NCI-H2081 treated with DMSO at 0.1 percent for 48 hours (cell line): Measurements from ENCODE around the gene ZKSCAN1.
A peak's percentile ranks its signal among the peaks of the same experiment; 100 is the strongest.

Experiments used
- DNase-seq: peaks from one replicate; lab custom pipeline; 2025; lab: John Stamatoyannopoulos, UW

The ZKSCAN1 gene

DNA sequence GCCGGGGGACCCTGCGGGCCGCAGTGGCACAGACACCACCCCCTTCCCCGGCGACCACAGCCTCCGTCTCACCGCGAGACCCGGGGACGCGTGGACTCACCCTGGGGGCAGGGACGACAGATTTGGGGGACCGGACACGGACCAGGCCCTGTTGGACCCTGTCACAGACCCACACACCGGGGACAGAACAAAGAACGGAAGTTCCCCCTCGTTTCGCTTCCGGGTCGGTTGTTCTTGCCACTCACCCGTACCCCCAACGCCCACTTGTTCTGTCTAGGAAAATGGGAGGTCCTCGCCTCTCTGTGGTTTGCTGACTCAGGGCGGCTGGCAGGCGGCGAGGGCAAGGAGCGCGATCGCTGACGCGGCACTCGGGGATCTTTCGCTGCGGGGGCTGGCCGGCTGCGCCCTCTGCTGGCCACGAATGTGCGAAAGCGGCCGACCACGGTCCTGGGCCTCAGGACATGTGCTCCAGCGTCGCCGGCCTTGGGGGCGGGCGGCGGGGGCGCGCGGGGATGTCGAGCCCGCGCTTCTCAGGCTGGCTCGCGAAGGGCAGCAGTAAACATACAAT lies 66.2 kb downstream of the ZKSCAN1 start, which contains the start of gene ZNF3:
TSS of gene ZNF3 (minus strand) at position 189 of the 568 bp plus-strand sequence. CDS start 4,366 bp downstream, outside the sequence.
- peak; percentile 94 for DNase-seq

DNA sequence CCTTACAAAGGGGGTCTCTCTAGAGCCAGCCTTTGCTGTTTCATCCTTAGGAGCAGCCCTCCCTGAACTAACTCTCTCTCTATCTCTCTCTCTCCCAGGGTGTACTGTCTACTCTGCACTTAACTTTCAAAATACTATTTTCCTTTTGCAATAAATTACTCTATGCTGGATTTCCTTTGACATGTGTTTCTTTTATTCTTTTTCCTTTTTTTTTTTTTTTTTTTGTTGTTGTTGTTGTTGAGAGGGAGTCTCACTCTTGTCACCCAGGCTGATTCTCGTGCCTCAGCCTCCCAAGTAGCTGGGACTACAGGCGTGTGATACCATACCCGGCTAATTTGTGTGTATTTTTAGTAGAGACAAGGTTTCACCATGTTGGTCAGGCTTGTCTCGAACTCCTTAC lies 67.6 kb downstream of the ZKSCAN1 start:
- DNase-seq = no peak

DNA sequence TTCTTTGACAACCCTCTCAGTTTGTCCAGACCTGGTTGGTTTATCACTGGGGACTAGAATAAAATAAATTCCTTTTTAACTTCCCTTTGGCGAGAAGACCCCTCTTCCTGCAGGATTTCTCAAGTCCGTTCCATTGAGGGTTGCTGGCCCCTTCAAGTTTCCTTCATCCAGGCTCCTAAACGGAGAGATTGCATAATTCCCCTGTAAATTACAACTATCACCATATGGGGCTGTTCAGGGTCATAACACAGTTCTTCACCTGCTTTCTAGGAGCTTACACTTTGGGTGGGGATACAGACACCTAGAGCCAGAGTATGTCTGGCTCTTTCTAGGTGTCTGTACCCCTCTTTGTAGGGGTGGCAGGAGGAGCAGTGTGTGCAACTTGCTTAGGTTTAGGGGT lies 70.1 kb downstream of the ZKSCAN1 start:
- DNase-seq = no peak

DNA sequence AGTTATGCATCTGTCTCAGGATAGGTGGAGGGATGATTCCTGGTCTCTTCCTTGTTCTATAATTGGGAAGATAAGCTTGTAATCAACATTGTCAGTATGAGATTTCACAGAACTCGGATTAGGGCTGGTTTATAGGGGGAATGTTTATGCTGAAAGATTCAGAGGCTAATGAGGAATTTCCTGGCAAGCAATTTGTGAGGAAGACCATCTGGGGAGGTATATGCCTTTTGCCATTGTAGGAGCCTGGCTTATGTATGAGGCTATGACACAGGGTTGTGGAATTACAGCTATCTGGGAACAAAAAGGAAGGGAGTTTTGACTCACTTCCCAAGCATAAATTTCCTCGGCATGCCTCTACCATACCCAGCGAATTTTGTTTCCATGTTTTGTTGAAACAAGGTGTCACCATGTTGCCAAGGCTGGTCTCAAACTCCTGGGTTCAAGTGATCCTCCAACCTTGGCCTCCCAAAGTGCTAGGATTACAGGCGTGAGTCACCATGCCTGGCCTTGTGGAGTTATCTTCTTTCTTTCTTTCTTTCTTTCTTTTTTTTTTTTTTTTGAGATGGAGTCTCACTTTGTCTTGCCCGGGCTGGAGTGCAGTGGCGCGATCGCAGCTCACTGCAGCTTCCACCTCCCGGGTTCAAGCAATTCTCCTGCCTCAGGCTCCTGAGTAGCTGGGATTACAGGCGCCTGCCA lies 71.8 kb downstream of the ZKSCAN1 start:
- DNase-seq = no peak

DNA sequence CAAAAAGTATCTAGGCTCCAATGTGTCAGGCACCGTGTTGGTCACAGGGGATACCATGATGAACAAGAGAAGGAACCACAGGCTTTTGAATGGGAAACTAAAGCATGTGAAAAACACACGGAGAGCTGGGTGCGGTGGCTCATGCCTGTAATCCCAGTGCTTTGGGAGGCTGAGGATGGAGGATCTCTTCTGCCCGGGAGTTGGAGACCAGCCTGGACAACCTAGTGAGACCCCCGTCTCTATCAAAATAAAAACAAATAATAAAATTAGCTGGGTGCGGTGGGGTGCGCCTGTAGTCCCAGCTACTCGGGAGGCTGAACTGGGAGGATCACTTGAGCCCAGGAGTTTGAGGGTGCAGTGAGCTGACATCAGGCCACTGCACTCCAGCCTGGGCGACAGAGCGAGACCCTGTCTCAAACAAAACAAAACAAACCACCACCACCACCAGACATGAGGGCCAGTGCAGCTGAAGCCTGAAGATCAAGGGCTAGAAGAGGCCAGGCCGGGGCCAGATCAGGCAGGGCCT lies 72.8 kb downstream of the ZKSCAN1 start:
- DNase-seq = no peak

DNA sequence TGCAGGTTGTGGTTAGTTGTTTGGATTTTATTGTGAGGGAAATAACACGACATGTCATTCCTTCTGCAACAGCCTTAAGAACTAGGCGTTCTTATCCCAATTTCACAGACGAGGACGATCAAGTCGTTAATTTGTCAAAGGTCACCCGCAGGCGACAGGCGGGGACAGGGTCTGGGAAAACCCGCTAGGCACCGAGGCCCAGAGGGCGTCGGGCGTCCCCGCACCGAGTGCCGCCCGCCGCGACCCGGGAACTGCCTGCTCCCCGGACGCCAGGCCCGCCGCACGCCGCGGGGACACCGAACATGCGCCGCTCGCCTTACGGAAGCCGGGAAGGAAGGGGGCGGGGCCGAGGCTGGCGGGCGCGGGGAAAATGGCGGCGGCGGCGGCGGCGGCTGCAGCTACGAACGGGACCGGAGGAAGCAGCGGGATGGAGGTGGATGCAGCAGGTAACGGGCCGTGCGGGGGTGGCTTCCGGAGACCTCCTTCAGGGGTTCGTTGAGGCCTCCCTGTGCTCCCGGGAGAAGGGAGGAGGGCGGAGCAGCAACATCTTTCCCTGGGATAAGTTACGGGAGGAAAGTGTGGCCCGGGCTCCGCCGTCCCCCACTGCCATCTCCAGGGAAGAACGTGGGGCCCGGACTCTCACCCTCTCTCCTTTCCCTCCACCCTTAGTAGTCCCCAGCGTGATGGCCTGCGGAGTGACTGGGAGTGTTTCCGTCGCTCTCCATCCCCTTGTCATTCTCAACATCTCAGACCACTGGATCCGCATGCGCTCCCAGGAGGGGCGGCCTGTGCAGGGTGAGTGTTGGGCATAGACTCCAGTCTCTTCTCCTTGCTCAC lies 73.4 kb downstream of the ZKSCAN1 start, which contains the start of gene COPS6:
TSS of gene COPS6 (plus strand) at position 349 of the 837 bp plus-strand sequence. CDS start at position 371, 22 bp downstream.
- DNase-seq = peak; percentile 41

DNA sequence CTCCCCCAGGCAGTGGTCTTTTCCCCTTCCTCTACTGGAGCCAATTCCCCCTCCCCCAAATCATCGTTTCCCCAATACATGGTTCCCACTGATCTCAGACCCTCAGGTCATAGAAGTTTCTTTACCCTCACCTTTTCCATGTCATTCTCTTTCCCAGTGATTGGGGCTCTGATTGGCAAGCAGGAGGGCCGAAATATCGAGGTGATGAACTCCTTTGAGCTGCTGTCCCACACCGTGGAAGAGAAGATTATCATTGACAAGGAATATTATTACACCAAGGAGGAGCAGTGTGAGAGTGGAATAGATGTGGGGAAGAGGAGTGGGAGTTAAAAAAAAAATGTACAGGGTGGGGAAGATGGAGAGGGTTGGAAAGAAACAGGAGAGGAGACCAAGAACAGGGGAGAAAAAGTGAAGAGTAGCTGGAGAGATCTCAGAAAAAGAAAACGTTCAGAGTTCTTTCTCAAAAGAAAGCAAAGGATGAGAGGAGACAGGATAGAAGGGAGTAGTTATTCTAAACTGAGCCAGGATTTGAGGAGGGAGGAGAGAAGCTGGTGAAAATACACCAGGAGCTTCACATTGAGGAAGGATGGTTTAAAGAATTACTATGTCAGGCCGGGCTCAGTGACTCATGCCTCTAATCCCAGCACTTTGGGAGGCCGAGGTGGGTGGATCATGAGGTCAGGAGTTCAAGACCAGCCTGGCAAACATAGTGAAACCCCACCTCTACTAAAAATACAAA lies 74.2 kb downstream of the ZKSCAN1 start:
- DNase-seq = no peak

DNA sequence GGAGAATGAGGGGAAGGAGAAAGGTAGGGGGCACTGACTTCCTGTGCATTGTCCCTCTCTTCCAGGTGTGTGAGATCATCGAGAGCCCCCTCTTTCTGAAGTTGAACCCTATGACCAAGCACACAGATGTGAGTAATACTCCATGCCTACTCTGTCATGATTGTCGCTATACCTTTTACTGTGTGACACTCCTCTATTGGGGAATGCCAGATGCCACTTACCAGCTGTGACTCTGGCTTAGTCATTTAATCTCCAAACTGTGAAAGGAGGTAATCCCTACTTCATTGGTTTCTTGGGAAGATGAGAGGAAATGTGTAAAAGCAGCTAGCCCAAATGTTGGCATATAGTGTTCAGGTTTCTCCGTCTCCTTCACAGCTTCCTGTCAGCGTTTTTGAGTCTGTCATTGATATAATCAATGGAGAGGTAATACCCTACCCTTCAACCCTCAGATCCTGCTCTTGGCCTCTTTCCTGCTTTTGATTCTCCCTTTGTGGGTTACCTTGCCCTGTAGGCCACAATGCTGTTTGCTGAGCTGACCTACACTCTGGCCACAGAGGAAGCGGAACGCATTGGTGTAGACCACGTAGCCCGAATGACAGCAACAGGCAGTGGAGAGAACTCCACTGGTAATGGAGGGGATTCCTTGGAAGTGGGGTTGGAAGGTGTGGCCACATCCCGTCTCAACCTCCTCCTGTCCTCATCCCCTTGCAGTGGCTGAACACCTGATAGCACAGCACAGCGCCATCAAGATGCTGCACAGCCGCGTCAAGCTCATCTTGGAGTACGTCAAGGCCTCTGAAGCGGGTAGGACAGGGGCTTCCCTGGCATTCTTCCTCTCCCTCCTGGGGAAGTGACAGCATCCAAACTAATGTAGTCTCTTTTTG lies 75.4 kb downstream of the ZKSCAN1 start:
- DNase-seq = no peak
